Stimulated activated CD4-positive, alpha-beta T cell treated with anti-CD3 and anti-CD28 coated beads, TNF-alpha, amount 100 ng/mL, for 4 hours (primary cell): ENCODE data around the gene TMEM116.
"Not testable (repeated sequence)": the region's sequence is repeated elsewhere in the genome, so short reads cannot be mapped to it uniquely, and the experiment has no call there.

Experiments
- DNase-seq, 3 experiments: peaks; one replicate each; pipeline ENCODE4 v3.0.0-alpha.2; 2020; ENCODE audit warnings: low read depth in 3 of 3

Gene TMEM116

GRCh38 chr12:112009596-112009995, 3.4 kb downstream of the TMEM116 start:
- not testable (repeated sequence) for DNase-seq

GRCh38 chr12:112008918-112009317, 4.0 kb downstream of the TMEM116 start:
- no peak for DNase-seq

GRCh38 chr12:112007945-112008344, 5.0 kb downstream of the TMEM116 start:
- DNase-seq: no peak

- no peak for DNase-seq
Observed at GRCh38 chr12:112005419-112006395, 7.3 kb downstream of the TMEM116 start.

- no peak for DNase-seq
Observed at GRCh38 chr12:112004041-112004440, 8.9 kb downstream of the TMEM116 start.

- no peak for DNase-seq
Observed at GRCh38 chr12:112001576-112001975, 11.4 kb downstream of the TMEM116 start.

- DNase-seq: no peak
Observed at GRCh38 chr12:112000820-112001219, 12.1 kb downstream of the TMEM116 start.

GRCh38 chr12:111999129-111999528, 13.8 kb downstream of the TMEM116 start:
- not testable (repeated sequence) for DNase-seq

- no peak for DNase-seq
Observed at GRCh38 chr12:111998015-111998414, 14.9 kb downstream of the TMEM116 start.

GRCh38 chr12:111997300-111997699, 15.7 kb downstream of the TMEM116 start:
- DNase-seq: no peak

GRCh38 chr12:111995782-111996480, 17.0 kb downstream of the TMEM116 start:
- DNase-seq: no peak

- DNase-seq: not testable (repeated sequence)
Observed at GRCh38 chr12:111994211-111995111, 18.5 kb downstream of the TMEM116 start.

- DNase-seq: no peak
Observed at GRCh38 chr12:111993292-111994150, 19.4 kb downstream of the TMEM116 start.

GRCh38 chr12:111992464-111992863, 20.5 kb downstream of the TMEM116 start:
- no peak for DNase-seq

GRCh38 chr12:111991946-111992345, 21.0 kb downstream of the TMEM116 start:
- DNase-seq: no peak

- DNase-seq: no peak
Observed at GRCh38 chr12:111991535-111991934, 21.4 kb downstream of the TMEM116 start.

- no peak for DNase-seq
Observed at GRCh38 chr12:111984820-111985219, 28.1 kb downstream of the TMEM116 start.

- DNase-seq: no peak
Observed at GRCh38 chr12:111981987-111982386, 31.0 kb downstream of the TMEM116 start.

GRCh38 chr12:111980598-111980997, 32.4 kb downstream of the TMEM116 start:
- DNase-seq: no peak

GRCh38 chr12:111978545-111978944, 34.4 kb downstream of the TMEM116 start:
- no peak for DNase-seq

GRCh38 chr12:111976860-111977259, 36.1 kb downstream of the TMEM116 start:
- DNase-seq: no peak
